NCI-H82 (cell line): ENCODE results near the gene CKS1B.

ENCODE experiments used
- DNase-seq: peaks from one replicate; lab custom pipeline; 2025; lab: John Stamatoyannopoulos, UW

CKS1B gene

GRCh38 chr1:154974102-154974807, at the start of gene CKS1B:
CKS1B (plus strand) TSS chr1:154974681; CDS start chr1:154974746, 65 bp downstream.
- peak; percentile 100 for DNase-seq

GRCh38 chr1:154925335-154926170, 48.9 kb upstream of the CKS1B start:
- DNase-seq = no peak

- DNase-seq = no peak
These were observed 48.3 kb upstream of the CKS1B start for GRCh38 chr1:154926201-154926600.

GRCh38 chr1:154931940-154932487, 42.5 kb upstream of the CKS1B start:
- no peak for DNase-seq

GRCh38 chr1:154934358-154934948, 40.0 kb upstream of the CKS1B start:
- no peak for DNase-seq

- DNase-seq = no peak
These were observed 38.5 kb upstream of the CKS1B start for GRCh38 chr1:154935749-154936554.

GRCh38 chr1:154936555-154937084, 37.9 kb upstream of the CKS1B start, which contains the start of gene PMVK:
PMVK (minus strand) TSS chr1:154936719; CDS start chr1:154936685, 34 bp downstream.
- DNase-seq = peak; percentile 98

- DNase-seq = peak; percentile 96
These were observed 37.1 kb upstream of the CKS1B start for GRCh38 chr1:154937085-154937987.

- no peak for DNase-seq
These were observed 36.5 kb upstream of the CKS1B start for GRCh38 chr1:154937988-154938386.

- no peak for DNase-seq
These were observed 35.7 kb upstream of the CKS1B start for GRCh38 chr1:154938604-154939399.

GRCh38 chr1:154940213-154940560, 34.3 kb upstream of the CKS1B start:
- no peak for DNase-seq

GRCh38 chr1:154940651-154941194, 33.8 kb upstream of the CKS1B start:
- DNase-seq = peak; percentile 71

GRCh38 chr1:154941333-154942013, 33.0 kb upstream of the CKS1B start:
- peak; percentile 69 for DNase-seq

GRCh38 chr1:154943649-154944400, 30.7 kb upstream of the CKS1B start:
- DNase-seq = peak; percentile 81

GRCh38 chr1:154944401-154945159, 29.9 kb upstream of the CKS1B start:
- DNase-seq = no peak

- DNase-seq = no peak
These were observed 29.1 kb upstream of the CKS1B start for GRCh38 chr1:154945160-154945961.
